AG04449 (cell line): ENCODE measurements around the gene NFATC3.

ENCODE experiments used
- CTCF ChIA-PET: fragments of 350-600 bp; formaldehyde crosslinking; extraction: SDS; loops from one replicate; lab custom pipeline; 2021; ENCODE audit warnings: antibody characterized with exemption; lab: Yijun Ruan, JAX
- POLR2A ChIA-PET: fragments of 400-600, 350-600 bp; formaldehyde crosslinking; extraction: SDS; loops from one replicate; lab custom pipeline; 2020; ENCODE audit warnings: antibody characterized with exemption, inconsistent platforms; lab: Yijun Ruan, JAX
- DNase-seq: peaks from one replicate; pipeline ENCODE4 v3.0.0-alpha.2; 2010; ENCODE audit warnings: low read depth, low spot score
- H3K4me3 ChIP-seq: 2 replicates; pipeline ENCODE4 v1.5.1; 2011; ENCODE audit warnings: low read depth, mild to moderate bottlenecking, control low read depth, low read length
- TF ChIP-seq, protein P1 (sequence below): IDR thresholded peaks from one replicate; pipeline ENCODE4 v1.5.1; 2011; ENCODE audit warnings: mild to moderate bottlenecking, moderate library complexity, low read length, control low read depth, inconsistent platforms; ENCODE audit not compliant: insufficient read depth; ENCODE audit errors: missing control alignments

NFATC3 gene

DNA sequence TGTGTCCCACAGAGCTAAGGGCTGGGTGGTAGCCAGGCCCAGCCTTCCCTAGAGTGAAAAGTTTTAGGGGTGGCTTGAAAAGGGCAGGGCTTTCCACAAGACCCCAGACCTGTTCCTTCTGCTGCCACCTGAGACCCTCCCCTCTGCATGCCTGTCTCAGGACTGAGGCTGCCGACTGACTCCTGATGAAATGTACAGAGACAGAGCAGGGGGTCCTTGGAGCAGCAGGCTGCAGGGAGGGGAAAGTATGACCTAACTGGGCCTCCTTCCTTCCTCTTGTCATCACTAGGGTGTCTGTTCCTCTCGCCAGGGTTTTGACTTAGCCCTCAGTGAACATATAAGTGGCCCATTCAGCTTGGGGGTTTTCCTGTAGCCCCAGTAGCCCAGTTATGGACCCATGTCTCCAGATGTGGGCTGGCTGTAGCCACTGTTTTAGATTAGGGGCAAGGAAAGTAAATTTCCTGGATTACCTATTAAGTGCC is 14.9 kb upstream of the NFATC3 start:
- no peak overlapping the region for H3K4me3 ChIP-seq
- TF ChIP-seq, protein P1, sequence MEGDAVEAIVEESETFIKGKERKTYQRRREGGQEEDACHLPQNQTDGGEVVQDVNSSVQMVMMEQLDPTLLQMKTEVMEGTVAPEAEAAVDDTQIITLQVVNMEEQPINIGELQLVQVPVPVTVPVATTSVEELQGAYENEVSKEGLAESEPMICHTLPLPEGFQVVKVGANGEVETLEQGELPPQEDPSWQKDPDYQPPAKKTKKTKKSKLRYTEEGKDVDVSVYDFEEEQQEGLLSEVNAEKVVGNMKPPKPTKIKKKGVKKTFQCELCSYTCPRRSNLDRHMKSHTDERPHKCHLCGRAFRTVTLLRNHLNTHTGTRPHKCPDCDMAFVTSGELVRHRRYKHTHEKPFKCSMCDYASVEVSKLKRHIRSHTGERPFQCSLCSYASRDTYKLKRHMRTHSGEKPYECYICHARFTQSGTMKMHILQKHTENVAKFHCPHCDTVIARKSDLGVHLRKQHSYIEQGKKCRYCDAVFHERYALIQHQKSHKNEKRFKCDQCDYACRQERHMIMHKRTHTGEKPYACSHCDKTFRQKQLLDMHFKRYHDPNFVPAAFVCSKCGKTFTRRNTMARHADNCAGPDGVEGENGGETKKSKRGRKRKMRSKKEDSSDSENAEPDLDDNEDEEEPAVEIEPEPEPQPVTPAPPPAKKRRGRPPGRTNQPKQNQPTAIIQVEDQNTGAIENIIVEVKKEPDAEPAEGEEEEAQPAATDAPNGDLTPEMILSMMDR: no peak
- no peak for DNase-seq
- ChIA-PET POLR2A (no interaction called here), CTCF (interaction anchor here (0.9 to 2.3 kb wide), 5 partner anchors 9 to 79 kb away, joined by 3 to 7 read pairs (median 5); partner anchors contain the start of gene NFATC3)

DNA sequence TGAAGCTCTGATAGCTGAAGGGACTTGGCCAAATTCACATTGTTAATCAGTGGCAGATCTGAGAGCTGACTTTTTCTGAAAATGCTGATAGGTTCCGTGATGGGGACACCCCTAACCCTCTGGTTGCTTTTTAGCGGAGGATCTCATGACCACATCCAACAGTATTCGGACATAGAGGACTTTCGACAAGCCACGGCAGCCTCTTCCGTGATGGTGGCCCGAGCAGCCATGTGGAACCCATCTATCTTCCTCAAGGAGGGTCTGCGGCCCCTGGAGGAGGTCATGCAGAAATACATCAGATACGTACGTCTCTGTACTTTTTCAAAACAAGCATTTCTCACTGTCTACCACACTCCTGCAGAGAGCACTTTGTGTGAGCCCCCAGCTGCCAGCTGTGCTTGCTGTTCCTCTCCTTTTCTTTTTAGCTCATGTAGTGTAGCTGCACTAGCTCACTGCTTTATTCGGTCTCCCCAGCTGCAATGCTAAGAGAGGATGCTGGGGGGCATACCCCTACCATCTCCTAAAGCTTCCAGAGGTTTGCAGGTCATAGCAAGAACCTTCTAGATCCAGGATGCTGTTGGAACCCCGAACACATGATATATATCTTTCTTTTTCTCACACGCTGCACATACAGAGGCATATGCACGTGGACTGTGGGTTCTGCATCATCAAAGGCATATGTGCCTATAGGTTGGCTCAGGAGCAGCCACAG is 14.2 kb upstream of the NFATC3 start:
- ChIA-PET CTCF (interaction anchor here (0.9 to 5.2 kb wide), 9 partner anchors 8 to 403 kb away, joined by 3 to 28 read pairs (median 4); partner anchors contain the start of gene NFATC3), POLR2A (interaction anchor here (1.3 kb wide), 1 partner anchor 12 kb away, joined by 3 read pairs; no protein-coding TSS in a partner anchor)
- TF ChIP-seq, protein P1: no peak
- H3K4me3 ChIP-seq: no peak overlapping the region
- no peak for DNase-seq

DNA sequence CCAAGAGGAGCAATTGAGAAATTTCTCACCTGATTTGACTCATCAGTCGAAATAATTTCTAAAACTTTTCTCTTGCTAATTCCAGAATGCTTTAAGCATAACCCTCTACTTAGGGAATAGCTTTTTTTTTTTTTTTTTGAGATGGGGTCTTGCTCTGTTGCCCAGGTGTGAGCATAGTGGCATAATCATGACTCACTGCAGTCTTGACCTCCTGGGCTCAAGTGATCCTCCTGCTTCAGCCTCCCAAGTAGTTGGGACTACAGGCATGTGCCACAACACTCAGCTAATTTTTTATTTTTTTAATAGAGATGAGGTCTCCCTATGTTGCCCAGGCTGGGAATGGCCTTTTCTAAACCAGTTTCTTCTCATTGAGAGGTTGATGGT is 13.7 kb upstream of the NFATC3 start:
- no peak overlapping the region for H3K4me3 ChIP-seq
- POLR2A ChIA-PET: interaction anchor here (1.3 kb wide), 1 partner anchor 12 kb away, joined by 3 read pairs; no protein-coding TSS in a partner anchor
- no peak for DNase-seq
- TF ChIP-seq, protein P1: no peak
- CTCF ChIA-PET: interaction anchor here (1.2 to 5.2 kb wide), 6 partner anchors 8 to 403 kb away, joined by 3 to 28 read pairs (median 4); partner anchors contain the start of gene NFATC3

DNA sequence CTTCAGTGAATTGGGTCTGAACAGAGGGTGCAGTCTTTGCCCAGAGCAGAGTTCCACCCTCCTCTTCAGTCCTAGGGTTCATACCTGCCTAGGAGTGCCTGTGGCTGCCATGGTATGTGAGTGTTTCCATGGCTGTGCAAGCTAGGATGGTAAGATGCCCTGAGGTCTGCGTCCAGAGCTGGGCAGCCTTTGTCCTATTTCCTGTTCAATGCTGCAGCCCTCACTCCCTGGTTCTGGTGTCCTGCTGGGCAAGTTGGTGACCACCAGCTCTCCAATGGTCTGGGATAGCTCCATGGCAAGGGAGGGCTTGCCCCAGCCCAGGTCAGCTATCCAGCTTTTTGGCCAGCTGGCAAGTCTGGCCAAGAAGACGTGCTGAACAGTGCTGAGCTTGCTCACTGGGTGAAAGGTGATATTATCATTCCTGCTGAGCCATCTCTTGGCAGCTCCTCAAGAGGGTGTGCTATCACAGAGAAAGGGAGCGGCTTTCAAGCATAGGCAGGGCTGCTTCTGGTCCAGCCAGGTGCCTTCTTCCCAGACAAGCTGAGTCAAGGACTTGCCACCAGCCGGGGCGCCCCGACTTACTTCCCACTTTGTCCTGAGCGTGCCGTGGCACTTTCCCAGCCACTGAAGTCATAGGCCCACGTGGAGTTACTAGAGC is 13.0 kb upstream of the NFATC3 start:
- no peak overlapping the region for H3K4me3 ChIP-seq
- TF ChIP-seq, protein P1: no peak
- ChIA-PET CTCF (interaction anchor here (1.2 to 5.2 kb wide), 5 partner anchors 9 to 404 kb away, joined by 3 to 28 read pairs (median 3); partner anchors contain the start of gene NFATC3), POLR2A (interaction anchor here (0.9 to 1.3 kb wide), 2 partner anchors 11 to 13 kb away, joined by 3 to 5 read pairs; partner anchors contain the start of gene NFATC3)
- DNase-seq: peak; percentile 34

DNA sequence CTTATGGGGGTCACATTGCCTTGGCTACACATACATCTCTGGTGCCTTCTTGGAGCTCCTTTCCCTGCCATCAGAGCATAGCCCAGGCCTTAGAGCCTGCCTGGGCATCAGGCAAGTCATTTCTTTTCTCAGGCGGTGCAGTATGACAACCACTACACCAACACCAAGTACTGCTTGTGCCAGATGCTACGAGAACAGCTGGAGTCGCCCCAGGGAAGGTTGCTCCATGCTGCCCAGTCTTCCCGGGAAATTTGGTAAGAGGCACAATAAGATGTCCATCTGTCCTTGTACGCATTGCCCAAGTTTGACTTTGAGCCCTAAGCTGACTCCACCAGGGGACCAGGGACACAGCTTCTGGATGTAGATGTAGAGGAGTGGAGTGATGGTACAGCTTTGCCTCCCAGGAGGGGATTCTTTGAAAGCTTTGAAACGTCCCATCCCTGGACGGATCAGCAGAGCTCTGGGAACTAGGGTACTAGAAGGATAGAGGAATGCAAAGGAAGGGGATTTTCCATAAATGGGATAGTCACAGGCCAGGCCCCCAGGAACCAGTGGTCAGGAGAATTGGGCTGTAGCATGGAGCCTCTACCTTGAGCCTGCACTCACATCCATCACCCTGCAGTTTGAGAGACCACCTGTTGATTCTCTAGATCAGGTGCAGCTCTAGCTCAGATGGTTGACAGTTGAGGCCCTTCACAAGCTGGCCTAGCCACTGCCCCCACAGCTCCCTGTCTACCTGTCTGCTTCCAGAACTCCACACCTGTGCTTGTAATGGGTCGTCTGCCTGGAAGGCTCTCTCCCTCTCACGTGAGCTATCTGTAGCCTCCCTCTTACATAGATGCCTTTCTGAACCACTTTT is 11.0 kb upstream of the NFATC3 start:
- DNase-seq: no peak
- ChIA-PET POLR2A (interaction anchor here (0.9 to 1.3 kb wide), 2 partner anchors 10 to 164 kb away, joined by 3 to 4 read pairs; no protein-coding TSS in a partner anchor), CTCF (interaction anchor here (2.1 to 5.2 kb wide), 3 partner anchors 9 to 156 kb away, joined by 7 to 28 read pairs (median 25); partner anchors contain the start of gene NFATC3)
- TF ChIP-seq, protein P1: no peak
- H3K4me3 ChIP-seq: no peak overlapping the region
